Eye (tissue), 1 donor: ENCODE data around the gene GPBAR1.

Experiments used
- DNase-seq: peaks from one replicate; pipeline ENCODE4 v3.0.0-alpha.2; 2015

Gene GPBAR1

DNA sequence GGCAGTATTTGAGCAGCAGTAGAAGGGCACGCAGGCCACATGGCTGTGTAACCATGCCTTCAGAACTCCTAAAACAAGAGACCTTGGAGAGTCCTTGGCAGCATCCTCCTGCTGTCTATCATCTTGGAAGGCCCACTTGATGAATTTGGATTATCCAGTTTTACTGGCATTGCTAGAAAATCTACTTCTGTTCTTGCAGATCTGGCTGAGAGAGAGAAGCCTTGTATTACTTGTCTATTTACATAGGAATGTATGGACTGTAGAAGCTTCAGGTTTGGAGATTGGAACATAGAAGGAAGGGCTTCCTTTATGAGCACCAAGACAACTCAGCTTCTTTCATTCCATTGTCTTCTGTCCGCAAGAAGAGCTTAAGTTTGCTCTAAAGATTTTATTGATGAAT, 16.1 kb upstream of the GPBAR1 start:
- DNase-seq, result no peak

DNA sequence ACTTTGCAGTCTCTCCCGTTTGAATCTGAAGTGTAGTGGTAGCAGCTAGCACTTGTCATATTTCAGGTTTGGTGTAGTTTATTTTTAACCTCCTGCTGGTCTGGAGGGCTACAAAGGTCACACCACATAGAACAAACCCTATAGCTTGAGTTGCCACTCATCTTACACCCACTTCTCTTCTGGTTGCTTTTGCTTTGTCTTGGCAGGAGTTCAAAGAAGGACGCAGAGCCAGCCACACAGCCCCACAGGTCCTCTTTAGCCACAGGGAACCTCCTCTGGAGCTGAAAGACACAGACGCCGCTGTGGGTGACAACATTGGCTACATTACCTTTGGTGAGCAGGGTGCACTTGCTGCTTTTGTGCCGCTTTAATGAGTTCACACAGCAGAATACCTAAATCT, 15.6 kb upstream of the GPBAR1 start:
- no peak for DNase-seq

DNA sequence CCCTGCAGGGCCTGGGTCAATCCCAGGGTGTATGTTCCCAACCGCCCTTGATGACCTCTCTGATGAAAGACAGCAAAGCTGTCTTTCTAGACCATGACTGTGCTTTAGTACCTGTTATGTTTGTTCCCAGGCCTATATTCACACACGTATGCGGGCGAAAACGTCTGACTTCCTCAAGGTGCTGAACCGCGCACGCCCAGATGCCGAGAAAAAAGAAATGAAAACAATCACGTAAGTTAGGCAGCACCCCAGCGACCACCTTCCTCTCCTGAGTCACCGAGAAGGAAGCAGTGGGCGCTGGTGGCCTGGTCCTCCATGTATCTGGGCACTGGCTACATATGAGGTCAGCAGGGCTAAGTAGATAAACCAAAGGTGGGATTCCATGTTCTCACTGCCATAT, 11.1 kb upstream of the GPBAR1 start:
- no peak for DNase-seq

DNA sequence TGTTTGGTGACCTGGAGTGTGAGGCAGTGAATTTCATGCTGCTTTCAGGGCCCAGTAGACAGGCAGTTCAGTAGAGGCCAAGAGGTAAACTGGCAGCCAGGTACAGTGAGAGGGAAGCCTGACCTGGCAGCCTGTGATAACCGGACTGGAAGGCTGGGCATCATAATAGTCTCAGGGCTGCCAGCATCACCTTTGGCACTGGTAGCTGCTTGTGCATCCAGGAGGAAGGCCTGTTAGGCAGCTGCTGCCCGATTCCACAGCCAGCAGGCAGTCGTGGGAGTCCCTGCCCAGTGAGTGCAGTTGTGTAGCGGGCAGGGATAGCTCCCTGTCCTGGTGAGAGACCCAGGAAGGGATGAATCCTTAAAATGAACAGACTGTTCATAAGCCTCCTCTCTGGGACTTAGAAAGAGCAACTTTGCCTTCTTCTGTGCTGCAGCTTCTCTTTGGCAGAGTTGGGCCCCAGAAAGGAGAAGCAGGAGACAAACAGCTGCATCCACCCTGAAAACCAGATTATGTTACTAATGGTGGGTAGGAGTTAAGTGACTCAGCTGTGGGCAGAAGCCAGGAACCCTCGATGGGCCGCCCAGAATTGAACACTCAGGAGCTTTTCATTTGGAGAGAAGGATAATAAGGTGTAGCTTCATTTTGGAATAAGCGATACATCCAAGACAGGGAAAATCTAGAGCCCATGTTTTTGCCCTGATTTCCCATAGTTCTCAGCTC, 8.1 kb upstream of the GPBAR1 start:
- DNase-seq, result no peak

DNA sequence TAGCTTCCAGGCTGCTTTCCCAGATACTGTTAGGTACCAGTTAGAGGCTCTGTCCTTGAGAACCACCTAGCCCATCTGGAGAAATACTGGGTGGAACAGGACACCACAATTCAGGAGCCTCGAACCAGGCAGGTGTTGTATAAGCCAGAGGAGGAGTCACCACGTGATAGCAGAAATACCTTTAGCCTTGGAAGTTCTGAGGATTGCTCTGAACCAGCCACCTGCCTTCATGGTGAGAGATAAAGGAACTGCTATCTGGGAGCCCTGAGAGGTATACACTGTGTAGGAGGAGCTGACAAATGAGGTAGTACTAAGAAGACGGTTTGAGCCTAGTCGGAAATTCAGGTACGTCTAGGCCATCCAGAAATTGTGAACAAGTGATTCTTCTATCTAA, 7.6 kb upstream of the GPBAR1 start:
- DNase-seq, result no peak

DNA sequence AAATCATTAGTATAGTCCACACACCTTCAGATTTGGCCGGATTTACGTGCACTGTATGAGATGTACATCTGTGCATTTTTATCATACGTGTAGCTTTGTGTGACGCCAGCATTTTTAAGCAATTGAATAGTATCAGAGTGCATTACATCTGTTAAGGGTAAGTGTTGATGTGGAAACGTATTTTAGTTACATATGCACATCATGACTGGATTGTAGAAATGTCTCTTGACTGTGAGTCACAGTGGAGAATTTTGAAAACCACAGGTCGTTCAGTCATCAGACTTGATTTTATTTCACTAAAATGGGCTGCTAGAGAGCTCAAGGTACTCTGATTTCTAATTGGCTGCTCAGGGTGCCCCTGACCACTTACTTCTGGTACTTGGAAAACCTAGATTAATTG, 5.4 kb upstream of the GPBAR1 start:
- no peak for DNase-seq

DNA sequence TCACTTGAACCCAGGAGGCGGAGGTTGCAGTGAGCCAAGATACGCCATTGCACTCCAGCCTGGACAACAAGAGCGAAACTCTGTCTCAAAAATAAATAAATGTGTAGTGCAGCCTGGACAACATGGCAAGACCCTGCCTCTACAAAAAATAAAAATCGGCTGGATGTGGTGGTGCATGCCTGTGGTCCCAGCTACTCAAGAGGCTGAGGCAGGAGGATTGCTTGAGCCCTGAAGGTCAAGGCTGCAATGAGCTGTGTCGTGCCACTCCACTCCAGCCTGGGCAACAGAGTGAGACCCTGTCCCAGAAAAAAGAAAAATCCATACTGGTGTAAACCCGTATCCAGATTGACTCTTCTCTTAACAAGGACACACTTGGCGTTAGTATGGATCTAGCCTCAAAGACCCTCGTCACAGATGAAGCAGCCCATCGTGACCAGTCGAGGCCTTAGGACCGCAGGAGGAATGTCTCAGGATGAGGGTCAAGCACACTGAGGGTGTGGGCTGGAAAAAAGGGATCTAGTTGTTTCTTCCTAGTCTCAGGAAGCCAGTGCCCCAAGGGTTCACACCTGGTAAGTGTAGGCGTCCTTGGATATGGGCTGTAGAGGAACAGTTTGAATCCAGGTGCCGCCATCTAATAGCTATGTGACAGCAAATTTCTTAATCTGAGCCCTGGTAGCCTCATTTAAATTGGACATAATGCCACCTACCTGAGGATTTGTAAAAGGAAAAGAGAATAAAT, 4.0 kb upstream of the GPBAR1 start:
- no peak for DNase-seq

DNA sequence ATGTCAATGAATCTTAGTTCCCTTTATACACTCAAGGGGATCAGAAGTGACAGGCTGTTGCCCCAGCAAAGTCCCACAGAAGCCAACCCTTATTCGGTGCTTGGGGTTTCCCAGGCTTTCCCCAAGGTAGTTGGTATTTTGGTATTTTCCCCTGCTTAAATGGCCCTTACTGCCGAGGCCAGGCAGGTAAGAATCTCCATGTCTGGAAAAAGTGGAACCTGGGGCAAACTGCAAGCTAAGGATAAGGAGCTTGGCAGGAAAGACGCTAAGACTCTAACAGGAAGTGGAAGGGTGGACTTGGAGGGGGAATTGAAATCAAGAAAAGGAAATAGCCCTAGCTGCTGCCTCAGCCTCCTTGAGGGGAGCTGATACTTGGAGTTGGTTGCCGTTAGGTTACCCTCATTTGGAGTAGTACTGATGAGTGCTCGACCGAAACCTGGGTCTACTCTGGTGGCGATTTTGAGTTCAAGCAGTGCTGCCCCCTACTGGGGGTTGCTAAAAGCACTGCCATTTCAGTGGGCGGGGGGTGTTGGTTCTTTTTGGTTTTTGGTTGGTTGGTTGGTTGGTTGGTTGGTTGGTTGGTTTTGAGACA, 3.3 kb upstream of the GPBAR1 start:
- no peak for DNase-seq

DNA sequence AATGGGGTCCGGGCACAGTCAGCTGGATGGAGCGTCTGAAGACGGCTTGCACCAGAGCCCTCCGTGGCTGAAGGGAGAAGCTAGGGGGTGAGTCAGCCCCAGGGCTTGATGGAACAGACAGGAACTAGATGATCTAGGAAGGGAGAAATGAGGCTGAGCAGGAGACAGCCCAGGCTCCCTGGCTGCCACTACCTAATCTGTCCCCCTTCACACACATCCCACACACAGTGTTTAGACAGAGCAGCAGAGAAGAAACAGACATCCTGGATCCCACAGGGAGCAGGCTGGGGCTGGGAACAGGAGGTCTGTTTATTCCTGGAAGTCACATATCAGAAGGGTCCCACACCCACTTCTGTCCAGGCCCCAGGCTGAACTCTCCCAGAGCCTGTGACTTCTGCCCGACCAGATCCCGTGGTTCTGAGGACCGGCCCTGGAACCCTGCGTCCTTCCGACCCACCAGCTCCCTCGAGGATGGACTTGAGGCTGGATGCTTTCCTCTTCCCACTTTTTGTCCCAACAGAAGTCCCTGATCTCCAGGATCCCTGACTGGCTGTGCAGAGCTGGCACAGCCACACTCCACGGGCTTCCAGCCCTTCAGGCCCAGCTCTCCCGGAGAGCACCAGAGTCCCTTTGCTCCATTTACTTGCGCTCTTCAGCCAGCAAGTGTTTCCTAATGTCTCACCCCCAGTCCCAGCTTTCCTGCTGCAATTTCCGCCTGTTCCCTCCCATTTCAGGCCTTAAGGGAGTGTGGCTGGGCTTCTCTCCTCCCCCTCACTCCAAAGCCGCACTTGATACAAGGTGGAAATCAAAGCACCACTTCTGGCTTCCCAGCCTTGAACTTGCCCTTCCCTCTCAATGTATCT, 1.5 kb upstream of the GPBAR1 start:
- DNase-seq, result no peak

DNA sequence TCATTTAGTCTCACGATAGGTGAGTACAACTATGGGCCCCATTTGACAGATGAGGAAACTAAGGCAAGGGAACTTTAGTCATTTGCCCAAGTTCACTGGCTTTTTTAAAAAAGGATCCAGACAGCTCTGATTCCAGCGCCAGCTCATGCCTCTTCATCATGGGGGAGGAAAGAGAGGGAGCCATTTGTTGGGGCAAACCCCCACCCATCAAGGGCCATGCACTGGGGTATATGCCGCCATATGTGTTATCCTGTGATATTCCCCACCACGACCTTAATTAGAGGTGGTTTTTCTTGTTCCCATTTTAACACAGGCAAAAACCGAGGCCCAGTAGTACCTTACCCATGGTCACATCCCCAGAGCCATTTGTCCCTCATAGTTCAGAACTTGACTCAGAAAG, 649 bp upstream of the GPBAR1 start:
- DNase-seq, result no peak

DNA sequence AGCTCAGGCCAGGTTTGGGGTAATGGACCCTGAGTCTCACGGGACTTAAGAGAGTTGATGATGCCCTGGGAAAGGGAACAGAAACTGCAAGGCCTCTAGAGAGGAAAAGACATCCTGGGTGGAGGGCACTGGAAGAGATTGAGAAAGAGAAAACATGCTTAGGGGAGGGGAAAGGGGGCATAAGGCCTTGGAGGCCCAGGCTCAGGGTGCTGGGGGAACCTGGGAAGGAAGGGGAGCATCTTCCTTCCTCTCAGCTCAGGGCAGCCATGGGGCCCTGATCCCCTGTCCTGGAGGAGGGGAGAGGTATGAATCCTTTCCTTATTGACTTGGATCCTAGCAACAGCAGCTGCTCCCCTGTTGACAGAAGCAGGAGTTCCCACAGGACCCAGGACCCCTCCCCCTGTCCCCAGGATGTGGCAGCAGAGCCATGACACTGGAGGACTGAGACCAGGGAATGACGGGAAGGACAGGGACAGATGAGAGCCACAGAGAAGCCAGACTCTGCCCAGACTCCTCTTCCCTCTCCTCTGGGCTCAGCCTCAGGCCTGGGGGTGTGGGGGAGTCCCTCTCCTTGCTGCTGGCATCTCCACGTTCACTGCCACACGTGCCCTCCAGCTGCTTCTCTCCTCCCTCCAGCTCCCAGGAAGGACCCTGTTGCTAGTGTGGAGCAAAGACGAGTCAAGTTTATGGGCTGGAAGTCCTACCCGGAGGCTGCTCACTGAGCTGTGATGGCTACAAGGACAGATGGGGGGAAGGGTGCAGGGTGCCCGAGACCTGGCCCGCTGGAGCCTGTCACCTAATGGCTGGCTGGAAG, 815 bp downstream of the GPBAR1 start:
- DNase-seq, result peak; percentile 67

DNA sequence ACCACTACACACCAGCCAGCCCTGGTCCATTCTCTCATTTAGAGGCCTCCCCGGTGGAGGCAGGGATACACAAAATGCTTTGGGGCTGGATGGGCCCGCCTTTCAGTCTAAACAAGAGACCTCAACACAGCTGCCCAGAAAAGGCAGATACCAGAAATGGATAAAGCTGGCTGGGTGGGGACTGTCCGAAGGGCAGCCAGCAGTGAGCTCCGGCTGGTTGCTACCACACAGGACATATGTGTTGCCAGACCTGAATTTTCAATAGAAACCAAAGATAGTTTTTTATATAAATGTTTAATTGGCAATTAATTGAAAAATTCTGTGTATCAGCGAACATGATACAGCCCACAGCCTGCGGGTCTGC, 1.4 kb downstream of the GPBAR1 start:
- no peak for DNase-seq

DNA sequence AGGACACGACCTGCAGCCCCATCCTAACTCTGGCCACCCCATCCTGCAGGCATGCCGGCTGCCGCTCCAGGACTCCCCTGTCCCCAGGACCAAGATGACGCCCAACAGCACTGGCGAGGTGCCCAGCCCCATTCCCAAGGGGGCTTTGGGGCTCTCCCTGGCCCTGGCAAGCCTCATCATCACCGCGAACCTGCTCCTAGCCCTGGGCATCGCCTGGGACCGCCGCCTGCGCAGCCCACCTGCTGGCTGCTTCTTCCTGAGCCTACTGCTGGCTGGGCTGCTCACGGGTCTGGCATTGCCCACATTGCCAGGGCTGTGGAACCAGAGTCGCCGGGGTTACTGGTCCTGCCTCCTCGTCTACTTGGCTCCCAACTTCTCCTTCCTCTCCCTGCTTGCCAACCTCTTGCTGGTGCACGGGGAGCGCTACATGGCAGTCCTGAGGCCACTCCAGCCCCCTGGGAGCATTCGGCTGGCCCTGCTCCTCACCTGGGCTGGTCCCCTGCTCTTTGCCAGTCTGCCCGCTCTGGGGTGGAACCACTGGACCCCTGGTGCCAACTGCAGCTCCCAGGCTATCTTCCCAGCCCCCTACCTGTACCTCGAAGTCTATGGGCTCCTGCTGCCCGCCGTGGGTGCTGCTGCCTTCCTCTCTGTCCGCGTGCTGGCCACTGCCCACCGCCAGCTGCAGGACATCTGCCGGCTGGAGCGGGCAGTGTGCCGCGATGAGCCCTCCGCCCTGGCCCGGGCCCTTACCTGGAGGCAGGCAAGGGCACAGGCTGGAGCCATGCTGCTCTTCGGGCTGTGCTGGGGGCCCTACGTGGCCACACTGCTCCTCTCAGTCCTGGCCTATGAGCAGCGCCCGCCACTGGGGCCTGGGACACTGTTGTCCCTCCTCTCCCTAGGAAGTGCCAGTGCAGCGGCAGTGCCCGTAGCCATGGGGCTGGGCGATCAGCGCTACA, 2.1 kb downstream of the GPBAR1 start:
- DNase-seq, result no peak

DNA sequence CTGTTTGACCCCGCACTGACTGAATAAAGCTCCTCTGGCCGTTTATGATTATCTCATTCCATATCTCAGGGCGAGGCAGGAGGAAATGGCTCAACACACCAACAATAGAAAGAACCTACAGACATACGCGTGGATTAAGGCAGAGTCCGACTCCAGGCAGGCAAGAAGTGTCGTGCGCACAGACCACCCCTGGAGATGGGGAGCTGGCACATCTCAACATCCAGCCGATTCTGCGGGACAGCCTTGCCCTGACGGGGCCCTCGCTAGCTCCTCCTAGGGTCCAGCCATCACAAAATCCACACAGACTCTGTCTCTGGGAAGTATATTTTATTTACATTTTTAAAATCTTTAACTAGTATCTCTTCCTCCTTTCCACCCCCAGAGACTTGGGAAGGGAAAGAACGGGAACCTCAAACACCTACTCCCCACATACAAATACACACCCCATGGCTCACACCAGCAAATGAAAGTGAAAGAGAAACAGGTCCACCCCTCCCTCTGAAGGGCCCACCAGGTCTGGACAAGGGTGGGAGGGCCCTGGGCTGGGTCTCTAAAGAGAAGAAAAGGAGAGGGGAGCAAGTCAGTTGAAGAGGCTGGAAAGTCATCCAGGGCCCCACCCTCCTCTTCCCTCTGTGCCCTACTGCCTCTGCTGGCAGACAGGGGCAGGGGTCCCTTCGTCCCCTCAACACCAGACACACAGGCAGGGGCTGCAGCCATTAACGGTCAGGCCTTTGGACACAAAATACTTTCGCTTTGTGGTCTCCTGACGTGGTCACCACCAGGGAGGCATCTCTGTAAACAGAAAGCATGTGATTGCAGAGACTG, 3.2 kb downstream of the GPBAR1 start:
- no peak for DNase-seq

DNA sequence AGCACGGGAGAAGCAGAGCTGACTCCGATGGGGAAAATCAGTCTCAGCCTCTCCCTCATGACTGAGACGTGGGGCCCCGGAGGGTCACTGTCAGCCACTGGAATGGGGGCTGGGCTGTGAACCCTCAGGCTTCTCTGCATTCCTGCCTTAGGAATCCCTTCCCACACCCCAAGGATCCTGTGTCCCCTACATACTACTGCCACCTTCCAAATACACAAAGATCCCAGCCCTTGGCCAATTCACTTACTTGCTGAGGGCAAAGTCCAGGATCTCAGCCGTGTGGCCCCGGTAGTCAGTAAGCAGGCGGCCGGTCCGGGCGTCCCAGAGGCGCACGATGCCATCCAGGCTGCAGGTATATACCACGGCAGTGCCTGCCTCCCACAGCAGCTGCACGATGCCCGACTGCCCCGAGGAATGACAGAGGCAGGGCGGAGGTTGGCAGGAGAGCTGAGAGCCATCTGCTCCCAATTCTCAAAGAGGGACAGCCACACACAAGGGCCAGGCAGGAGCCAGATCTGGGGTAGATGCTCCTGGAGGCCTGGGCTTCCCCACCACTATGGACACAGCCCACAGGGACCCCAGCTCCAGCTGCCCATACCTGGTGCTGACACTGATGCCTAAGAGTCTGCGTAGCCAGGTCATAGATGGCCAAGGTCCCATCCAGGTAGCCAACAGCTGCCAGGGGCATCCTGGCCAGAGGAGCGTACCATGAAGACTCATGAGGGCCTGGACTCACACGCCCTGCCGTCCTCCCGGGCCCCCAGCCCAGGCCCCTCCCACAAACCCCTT, 4.2 kb downstream of the GPBAR1 start:
- no peak for DNase-seq

DNA sequence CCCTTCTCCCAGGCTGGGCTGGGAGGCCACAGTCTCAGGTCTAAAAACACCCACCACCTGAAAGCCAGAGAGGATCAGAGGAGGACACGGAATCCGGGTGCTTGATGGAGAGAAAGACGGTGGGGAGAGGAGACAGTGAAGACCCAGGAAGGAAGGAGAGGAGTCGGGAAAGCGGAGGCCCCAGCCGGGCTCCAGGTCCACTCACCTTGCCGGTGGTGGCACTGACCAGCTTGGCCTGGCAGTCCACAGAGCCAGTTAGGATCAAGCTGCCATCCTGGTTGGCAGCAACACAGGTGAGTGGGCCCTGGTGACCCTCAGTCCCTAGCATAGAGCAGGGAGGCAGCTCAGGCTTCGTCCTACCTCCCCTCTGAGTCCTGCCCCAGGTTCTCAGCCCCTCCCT, 4.8 kb downstream of the GPBAR1 start:
- no peak for DNase-seq

DNA sequence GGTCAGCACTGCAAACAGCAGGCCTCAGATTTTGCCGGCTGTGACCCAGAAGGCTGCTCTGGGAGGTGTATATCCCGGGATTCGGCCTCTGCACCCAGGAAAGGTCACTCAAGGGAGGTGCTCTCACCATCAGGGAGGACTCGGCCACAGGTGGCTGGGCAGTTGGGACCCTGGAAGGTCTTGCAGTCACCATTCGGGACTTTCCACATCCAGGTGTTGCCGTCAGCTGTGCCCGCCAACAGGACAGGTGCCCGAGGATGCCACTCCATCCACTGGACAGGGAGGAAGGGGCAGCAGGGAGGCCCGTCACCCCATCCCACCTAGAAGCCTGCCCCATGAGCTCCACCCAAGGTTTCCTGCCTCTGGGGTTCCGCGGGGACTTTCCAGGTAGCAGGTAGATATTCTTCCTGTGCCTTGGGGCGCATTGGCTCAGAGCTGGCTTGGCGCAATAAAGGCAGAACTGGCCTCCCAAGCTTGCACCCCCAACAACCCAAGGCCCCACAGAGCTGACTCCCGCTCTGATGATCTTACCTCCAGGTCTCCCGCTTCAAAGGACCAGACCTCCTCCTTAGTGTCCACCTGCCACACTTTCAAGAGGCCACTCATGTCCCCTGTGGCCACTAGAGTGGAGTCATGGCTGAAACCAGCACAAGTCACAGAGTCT, 5.6 kb downstream of the GPBAR1 start:
- no peak for DNase-seq

DNA sequence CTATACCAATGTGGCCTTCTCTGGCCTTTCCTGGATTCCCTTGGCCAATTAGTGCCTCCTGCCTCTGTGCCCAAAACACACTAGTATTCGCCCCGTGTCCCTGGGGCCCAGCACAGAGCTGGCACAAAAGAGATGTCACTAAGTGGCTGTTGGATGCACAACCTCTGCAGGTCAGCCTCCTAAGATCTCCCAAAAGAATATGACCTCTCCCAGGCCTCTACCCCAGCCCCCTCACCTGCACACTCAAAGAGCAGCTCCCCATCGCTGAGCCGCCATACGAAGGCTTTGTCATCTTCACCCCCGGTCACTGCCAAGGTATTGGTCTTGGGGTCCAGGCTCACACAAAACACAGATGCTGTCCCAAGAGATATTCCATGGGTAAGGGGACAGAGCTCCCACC, 6.4 kb downstream of the GPBAR1 start:
- no peak for DNase-seq
